Hindlimb muscle (tissue), 1 donor: ENCODE results near the gene DAP3. TPM values are rescaled to one million over a fixed set of nuclear protein-coding genes. Genes with fewer than 3 reads are reported as not detected.
"Not testable (repeated sequence)": the region's sequence is repeated elsewhere in the genome, so short reads cannot be mapped to it uniquely, and the experiment has no call there.

ENCODE experiments used
- DNase-seq: peaks from one replicate; pipeline ENCODE4 v3.0.0-alpha.2; 2013
- polyA plus RNA-seq: library from polyadenylated mRNA; unstranded; fragments of 120-200 nt; gene quantifications from one replicate; pipeline ENCODE4 v1.2.1, GENCODE V29; 2013; ENCODE audit not compliant: insufficient read length

DAP3 gene
- polyA plus RNA-seq, 1 donor: 136 TPM

DNA sequence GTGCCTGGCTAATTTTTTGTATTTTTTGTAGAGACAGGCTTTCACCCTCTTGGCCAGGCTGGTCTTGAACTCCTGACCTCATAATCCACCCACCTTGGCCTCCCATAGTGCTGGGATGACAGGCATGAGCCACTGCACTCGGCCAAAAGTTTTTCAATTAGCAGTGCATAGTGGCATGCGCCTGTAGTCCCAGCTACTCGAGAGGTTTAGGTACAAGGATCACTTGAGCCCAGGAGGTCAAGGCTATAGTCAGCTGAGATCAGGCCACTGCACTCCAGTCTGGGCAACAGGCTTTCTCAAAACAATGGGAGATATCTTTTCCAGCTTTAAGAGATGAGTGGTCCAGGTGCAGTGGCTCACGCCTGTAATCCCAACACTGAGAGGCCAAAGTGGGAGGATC is 30.8 kb downstream of the DAP3 start:
- no peak for DNase-seq

DNA sequence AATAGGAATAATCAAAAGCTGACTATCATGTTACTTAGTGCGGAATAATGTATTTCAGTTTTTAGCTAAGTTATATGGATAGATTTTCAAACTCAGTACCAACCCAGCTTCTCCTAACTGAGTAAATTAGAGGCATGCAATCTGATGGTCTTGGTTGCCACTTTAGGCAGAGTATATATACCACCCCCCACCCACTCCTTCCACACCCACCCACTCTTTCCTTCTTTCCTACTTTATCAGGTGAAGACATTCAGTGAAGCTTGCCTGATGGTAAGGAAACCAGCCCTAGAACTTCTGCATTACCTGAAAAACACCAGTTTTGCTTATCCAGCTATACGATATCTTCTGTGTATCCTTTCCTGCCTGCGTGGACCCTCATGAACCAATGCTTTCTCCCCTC is 36.3 kb downstream of the DAP3 start:
- DNase-seq: no peak

DNA sequence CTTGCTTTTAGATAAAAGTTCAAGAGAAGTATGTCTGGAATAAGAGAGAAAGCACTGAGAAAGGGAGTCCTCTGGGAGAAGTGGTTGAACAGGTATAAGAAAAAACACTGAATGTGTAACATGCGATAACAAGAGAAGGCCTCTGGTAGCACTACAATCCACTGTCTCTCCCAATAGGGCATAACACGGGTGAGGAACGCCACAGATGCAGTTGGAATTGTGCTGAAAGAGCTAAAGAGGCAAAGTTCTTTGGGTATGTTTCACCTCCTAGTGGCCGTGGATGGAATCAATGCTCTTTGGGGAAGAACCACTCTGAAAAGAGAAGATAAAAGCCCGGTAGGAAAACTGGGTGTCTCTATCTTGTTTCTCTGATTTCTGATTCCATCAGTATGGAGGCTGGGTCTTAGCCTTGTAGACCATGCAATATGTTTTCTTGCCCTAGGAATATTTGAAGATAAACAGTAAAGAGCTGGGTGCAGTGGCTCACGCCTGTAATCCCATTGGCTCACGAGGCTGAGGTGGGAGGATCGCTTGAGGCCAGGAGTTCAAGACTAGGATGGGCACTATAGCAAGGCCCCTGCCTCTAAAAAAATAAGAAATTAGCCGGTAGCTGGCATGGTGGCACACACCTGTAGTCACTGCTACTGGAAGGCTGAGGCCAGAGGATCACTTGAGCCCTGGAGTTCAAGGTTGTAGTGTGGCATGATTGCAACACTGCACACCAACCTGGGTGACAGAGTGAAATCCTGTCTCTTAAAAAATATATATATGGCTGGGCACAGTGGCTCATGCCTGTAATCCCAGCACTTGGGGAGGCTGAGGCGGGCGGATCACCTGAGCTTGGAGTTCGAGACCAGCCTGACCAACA is 40.4 kb downstream of the DAP3 start:
- peak; percentile 25 for DNase-seq

DNA sequence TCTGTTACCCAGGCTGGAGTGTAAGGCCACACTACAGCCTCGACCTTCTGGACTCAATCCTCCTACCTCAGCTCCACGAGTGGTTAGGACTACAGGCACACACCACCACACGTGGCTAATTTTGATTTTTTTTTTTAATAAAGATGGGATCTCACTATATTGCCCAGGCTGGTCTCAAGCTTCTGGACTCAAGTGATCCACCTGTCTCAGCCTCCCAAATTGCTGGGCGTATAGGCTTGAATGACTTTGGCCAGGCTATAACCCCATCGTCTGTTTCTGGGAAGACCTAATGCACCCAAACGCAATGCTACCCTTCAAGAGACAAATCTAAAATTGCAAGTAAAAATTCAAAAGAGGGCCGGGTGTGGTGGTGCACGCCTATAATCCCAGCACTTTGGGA is 52.1 kb downstream of the DAP3 start:
- no peak for DNase-seq

DNA sequence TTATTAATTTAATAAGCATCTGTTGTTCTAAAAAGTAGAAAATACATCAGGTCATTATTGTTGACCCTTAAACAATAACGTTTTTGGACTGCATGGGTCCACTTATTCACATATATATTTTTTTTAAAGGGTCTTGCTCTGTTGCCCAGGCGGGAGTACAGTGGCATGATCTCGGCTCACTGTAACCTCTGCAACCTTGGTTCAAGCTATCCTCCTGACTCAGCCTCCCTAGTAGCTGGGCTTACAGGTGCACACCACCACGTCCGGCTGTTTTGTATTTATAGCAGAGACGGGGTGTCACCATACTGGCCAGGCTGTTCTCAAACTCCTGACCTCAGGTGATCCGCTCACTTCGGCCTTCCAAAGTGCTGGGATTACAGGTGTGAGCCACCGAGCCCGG is 53.0 kb downstream of the DAP3 start:
- no peak for DNase-seq

DNA sequence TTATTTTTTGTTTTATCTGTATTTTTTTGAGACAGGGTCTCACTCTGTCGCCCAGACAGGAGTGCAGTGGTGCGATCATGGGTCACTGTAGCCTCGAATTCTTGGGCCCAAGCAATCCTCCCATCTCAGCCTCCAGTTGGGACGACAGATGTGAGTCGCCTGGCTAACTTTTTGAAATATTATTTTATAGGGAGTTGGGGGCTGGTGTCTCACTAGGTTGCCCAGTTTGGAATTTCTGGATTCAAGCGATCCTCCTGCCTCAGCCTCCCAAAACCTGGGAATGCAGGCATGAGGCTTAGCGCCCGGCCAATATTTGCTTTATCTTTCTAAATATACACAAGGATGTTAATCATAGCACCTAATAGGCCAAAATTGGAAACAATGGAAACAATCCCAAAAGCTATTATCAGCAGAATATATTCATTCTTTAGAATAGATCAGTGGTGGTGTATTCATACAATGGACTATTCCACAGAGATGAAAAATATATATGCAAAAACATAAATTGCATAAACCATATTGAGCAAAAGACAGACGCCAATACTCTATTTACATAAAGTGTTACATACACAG is 55.9 kb downstream of the DAP3 start:
- no peak for DNase-seq

DNA sequence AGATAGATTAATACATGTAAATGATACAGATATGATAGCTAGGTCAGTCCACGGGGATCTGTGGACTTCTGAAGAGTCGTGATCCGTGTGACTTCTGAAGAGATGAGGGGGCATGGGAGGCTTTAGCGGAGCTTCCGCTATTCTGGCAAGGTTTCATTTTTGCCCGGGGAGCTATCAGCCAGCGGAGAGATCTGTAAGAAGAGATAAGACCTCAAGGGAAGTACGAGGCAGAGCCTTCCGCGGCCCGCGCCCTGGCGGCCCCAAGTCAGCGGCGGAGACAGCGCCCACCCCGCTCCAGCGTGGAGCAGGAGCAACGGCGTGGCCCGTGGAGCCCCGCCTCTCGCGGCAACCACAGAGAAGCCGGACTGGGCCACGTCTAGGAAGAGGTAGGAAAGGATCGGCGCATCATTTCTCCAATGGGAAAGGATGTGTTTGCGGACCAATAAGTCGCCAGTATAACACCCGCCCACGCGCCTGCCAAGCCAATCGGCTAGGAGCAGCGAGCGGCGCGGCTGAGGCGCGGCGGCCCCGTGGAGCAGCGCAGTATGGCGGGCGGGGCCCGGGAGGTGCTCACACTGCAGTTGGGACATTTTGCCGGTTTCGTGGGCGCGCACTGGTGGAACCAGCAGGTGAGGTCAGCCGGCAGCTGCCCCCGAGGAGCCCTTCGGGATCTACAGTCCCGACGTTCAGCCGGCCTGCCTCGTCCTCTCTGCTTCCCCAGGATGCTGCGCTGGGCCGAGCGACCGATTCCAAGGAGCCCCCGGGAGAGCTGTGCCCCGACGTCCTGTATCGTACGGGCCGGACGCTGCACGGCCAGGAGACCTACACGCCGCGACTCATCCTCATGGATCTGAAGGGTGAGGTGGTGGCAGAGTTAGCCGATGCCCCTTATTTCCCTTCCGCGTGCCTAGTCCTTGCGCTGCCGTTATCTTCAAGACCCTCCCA is 56.7 kb downstream of the DAP3 start:
- DNase-seq: peak; percentile 95

DNA sequence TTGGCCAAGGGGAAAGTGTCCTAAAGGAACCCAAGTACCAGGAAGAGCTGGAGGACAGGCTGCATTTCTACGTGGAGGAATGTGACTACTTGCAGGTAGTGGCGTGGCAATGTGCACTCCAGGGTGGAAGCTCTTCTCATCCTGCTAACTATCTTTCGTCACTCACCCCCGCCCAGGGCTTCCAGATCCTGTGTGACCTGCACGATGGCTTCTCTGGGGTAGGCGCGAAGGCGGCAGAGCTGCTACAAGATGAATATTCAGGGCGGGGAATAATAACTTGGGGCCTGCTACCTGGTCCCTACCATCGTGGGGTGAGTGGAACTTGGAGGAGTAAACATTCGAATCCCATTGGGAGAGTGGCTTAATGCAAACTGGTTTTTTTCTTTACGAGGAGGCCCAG is 58.7 kb downstream of the DAP3 start:
- not testable (repeated sequence) for DNase-seq

DNA sequence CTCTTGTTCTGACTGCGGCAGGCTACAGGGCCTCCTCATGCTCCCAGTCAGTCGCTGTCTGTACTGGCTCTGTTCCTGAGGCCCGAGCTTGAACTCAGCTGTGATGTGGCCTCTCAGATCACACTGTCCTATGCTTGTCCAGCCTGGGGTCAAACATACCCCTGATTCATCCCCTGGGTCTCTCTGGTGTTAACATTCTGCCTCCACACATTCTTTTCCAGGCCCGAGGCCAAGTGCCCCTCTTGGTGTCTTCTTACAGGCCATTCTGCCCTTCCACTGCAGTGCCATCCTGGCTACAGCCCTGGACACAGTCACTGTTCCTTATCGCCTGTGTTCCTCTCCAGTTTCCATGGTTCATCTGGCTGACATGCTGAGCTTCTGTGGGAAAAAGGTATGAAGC is 59.2 kb downstream of the DAP3 start:
- not testable (repeated sequence) for DNase-seq

DNA sequence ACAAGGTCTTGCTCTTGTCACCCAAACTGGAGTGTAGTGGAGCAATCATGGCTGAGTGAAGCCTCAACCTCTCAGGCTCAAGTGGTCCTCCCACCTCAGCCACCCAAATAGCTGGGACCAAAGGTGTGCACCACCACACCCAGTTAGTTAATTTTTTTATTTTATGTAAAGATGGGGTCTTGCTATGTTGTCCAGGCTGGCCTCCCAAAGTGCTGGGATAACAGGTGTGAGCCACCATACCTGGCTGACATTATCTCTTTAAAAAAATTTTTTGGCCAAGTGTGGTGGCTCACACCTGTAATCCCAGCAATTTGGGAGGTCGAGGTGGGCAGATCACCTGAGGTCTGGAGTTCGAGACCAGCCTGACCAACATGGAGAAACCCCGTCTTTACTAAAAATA is 70.1 kb downstream of the DAP3 start:
- not testable (repeated sequence) for DNase-seq

DNA sequence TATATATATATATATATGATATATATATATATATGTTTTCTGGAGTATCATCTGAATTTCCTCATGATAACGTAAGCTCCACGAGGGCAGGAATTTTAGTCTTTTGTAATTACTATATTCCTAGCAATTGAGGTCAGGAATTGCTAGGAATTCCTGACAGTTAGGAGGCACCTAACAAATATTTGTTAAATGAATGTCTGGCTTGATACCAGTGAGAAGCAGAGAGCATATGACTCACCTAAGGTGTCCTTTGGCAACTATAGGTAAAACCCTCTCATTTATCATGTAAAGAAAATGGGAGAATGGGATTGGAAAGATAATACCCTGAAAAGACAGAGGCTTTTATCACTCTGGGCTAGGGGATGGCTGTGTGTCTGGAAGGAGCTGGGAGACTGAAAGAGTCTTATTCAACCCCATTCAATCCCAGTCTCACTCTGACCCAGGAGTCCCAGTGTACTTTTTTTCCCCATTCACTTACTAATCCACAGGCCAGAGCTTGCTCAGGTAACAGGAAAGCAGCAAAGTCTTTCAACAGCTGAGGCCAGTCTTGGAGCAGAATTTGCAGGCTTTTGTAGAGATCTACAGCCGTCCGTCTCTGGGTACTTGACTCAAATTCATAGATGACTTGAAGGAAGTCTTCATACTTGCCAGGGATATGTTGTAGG is 71.2 kb downstream of the DAP3 start:
- DNase-seq: no peak

DNA sequence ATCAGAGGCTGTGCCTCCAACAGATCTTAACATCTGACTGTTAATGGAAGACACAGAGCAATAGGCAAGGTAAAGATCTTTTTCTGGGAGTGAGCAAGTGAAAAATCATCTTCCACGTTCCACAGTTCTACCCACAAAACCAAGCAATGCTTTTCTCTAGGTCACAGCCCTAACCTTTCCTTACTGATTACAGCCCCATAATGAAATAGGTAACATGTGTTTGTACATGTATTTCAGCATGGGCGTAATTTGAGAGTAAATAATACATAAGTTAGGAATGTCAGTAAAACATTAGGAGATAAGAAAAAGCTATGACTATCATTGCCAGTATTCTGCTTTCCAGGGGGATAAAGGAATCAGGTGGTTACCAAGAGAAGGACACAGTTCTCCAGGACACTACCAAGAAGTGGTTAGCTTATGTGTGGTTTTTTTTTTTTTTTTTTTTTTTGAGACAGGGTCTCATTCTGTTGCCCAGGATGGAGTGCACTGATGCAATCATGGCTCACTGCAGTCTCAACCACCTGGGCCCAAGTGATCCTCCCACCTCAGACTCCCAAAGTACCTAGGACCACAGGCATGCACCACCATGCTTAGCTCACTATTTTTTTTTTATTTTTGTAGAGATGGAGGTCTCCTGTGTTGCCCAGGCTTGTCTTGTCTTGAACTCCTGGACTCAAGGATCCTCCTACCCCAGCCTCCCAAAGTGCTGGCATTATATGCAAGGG is 72.0 kb downstream of the DAP3 start:
- DNase-seq: no peak

DNA sequence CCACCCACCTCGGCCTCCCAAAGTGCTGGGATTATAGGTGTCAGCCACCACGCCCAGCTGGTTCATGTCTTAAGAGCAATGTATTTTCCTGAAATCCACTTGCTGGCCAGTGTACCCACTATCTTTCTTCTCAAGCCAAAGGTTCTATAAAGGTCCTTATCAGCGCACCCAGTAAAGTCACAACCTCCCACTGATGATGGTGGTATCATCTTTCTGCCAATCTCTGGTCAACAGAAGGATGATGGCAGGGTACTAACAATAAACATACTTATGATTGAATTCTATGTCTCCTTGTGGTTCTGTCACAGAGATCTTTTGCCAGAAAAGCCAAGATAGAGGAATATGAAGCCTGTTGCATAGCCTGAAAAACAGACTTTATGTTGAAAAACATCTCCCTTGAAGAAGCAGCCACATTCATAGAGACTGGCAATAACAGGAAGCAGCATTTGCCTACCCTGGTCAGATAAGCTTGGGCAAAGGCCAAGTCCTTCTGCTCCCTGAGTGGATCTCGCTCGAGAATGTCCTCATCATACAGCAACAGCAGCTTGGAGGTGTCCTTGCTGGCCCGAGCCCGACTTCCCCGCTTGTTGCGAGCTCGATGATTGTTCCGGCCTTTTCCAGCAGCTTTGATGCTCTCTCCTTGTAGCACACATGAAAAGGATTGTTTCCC is 73.0 kb downstream of the DAP3 start:
- DNase-seq: no peak

DNA sequence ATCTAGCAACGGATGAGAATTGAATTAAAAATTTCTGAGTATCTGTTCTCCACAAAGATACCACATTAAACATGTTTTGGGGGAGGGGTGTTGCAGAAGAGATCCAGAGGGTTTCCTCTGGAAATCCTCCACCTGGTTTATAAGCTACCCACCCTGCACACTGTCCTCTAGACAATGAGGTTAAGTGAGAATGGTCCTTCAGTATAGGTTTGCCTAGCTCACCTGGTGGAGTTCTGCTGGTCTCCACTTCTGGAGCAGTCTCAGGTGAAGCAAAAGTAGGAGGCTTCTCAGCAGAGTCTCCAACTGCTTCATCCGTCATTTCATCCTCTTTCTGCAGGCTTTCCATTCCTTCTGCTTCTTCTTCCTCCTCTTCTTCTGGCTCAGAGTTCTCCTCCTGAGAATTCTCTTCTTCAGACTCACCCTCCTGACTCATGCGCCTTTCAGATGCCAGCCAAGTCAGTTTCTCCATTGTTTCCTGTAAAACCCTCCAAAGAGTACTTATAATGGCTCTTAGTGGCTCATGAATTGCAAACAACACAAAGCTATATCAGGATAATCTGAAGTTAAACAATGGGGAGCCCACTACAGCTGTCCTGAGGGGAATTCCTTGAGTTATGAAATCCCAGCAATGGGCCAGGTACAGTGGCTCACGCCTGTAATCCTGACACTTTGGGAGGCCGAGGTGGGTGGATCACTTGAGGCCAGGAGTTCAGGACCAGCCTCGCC is 74.4 kb downstream of the DAP3 start:
- not testable (repeated sequence) for DNase-seq

DNA sequence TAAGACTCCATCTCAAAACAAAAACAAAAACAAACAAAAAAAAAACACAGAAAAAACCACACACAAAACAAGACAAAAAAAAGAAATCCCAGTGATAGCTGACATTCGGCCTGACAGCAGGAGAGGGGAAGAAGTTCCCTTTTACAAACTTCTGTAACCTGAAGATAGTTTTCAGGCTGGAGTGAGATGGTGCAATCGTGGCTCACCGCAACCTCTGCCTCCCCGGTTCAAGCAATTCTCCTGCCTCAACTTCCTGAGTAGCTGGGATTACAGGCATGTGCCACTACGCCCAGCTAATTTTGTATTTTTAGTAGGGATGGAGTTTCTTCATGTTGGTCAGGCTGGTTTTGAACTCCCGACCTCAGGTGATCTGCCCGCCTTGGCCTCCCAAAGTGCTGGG is 75.1 kb downstream of the DAP3 start:
- not testable (repeated sequence) for DNase-seq

DNA sequence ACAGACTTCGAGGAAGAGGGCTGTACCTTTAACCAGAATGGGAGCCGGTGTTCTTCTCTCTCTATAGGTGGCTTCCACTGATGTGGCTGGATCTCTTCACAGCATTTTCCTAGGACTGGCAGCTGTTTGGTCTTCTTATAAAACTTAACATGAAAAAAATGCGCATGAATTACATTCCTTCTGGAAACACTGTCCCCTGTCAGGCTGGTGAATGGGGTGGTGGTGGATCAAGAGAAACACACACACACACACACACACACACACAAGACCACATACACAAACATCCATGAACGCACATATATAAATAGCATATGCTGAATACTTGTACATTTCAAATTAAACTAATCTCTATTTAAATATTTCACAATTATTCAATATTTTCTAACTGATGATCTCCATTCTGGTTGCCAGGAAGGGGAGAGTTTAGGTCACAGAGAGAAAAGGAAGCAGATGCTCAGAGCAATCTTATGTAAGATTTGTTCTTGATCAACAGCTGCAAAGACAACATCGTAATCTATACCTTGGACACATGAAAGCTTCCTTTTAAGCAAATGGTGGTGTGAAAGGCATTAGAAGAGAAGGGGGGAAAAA is 78.6 kb downstream of the DAP3 start:
- DNase-seq: not testable (repeated sequence)

DNA sequence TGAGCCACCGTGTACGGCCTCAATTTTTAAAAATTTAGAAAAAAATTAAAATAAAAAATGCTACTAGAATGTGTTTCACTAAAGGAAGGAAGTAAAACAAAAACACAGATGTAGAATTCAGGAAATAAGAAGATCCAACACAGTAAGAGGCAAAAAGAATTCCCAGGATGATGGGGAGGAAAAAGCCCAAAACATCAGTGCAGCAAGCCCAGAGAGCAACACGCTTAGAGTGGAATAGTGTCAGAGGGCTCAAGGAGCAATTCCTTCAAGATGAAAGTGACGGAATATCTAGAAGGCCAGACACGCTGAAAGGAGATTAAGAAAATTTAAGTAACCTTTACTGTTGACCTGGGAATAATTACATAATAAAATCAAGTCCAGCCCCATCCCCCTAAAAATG is 80.4 kb downstream of the DAP3 start:
- no peak for DNase-seq

DNA sequence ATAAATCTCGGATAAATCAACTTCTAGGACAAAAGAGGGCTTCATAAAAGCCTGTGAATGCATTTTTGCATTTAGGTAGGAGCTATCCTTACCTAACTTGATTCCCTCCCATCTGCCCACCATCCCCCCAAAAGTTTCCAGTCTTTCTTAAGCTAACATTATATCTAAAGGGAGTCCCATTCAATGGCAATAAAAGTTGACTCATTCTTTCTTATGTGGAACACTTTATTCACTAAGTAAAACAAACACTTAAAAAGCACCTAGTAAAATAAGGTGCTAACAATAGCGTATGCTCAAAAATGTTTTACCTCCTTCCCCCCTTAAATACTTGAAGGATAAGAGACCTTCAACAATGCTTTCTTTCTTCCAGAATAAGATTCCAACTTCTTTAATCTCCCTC is 84.3 kb downstream of the DAP3 start:
- no peak for DNase-seq

DNA sequence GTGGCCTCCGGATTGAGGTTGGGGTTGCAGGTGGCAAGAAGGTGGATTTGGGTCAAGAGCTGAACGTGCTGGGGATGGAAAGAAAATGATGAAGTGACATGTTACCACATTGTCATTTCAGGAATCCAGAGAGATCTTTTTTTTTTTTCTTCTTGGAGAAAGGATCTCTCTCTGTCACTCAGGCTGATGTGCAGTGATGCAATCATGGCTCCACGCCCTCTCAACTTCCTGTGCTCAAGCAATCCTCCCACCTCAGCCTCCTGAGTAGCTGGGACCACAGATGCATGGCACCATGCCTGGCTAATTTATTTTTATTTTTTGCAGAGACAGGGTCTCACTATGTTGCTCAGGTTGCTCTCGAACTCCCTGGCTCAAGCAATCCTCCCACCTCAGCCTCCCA is 87.5 kb downstream of the DAP3 start:
- DNase-seq: peak; percentile 20

DNA sequence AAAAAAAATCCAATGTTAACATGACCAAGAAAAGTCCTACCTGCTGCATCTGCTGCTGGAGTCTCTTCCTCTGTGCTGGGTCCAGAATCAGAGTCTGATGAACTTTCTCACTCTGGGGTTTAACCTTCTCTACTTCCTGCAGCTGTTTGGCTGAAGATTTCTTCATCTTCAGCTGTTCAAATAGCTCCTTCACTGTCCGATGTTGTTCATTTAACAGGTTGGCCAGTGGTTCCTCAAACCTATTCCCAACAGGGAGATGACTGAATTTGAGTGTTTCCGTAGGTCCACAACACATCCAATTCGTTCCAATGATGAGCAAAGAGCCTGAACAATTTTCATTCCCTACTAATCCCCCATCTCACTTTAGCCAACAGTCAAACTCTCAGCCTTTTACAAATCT is 88.7 kb downstream of the DAP3 start:
- DNase-seq: peak; percentile 50
